Measurements from ENCODE around the gene USH2A. TPM values are rescaled to one million over a fixed set of nuclear protein-coding genes. Genes with fewer than 3 reads are reported as not detected.

The USH2A gene
- total RNA-seq, 1 experiment from 2014 or later = not detected

DNA sequence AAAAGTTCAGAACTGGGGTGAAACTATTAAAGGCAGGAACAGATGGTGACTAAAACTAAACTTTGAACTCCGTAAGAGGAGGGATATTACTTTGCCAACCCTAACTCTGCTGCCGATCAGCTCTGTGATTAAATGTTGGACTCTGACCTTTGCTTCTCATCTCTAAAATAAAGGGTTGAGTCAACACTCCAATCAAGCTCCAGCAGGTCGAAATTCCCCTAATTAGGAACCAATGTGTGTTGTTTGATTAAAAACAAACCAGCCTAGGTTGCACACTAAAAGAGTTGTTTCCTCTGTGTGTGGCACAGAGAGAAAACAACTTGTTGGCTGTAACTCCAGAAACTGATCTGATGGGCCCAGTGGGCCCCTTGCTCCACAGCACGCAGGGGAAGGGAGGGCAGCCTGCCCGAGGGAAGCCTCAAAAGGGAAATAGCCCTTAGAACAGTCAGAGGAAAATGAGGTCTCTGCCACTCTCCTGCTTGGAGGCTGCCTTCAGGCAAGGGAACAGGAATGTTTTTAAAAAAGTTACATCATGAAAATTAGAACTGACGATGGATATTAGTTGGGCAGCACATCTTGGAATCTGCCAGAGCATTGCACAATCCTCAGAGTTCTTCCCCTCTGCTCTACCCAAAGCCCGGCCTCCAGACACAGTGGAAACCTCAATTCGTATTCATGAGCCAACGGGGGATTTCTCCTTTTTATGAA lies 786.8 kb downstream of the USH2A start (continued):
- TF ChIP-seq REST (IDR thresholded peaks at IDR 0.05; ENCODE audit: low read depth) (no peak), ZNF274 (IDR thresholded peaks at IDR 0.05; ENCODE audit: low read depth, low read length) (no peak), POLR2AphosphoS5 (IDR thresholded peaks at IDR 0.05; ENCODE audit: low read depth, low read length) (no peak), ATF3 (IDR thresholded peaks at IDR 0.05) (no peak), CEBPB (IDR thresholded peaks at IDR 0.05; ENCODE audit: low read depth) (no peak), POLR2A (IDR thresholded peaks at IDR 0.05; ENCODE audit: borderline replicate concordance, extremely low read depth, insufficient read depth, insufficient read length) (no peak), ZFX (IDR thresholded peaks at IDR 0.05) (no peak), CBX3 (IDR thresholded peaks at IDR 0.05; ENCODE audit: low read depth) (no peak)
- TF ChIP-seq, protein P1, sequence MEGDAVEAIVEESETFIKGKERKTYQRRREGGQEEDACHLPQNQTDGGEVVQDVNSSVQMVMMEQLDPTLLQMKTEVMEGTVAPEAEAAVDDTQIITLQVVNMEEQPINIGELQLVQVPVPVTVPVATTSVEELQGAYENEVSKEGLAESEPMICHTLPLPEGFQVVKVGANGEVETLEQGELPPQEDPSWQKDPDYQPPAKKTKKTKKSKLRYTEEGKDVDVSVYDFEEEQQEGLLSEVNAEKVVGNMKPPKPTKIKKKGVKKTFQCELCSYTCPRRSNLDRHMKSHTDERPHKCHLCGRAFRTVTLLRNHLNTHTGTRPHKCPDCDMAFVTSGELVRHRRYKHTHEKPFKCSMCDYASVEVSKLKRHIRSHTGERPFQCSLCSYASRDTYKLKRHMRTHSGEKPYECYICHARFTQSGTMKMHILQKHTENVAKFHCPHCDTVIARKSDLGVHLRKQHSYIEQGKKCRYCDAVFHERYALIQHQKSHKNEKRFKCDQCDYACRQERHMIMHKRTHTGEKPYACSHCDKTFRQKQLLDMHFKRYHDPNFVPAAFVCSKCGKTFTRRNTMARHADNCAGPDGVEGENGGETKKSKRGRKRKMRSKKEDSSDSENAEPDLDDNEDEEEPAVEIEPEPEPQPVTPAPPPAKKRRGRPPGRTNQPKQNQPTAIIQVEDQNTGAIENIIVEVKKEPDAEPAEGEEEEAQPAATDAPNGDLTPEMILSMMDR (IDR thresholded peaks at IDR 0.05 in 2 of 3, conservative IDR thresholded peaks at IDR 0.05 in 1 of 3; ENCODE audit: borderline replicate concordance in 1 of 3, insufficient read depth in 1 of 3, low read depth in 2 of 3, low read length in 2 of 3) = no peak

Data from HCT116 (cell line).